HG03280 (cell line): Measurements from ENCODE around the gene RAB35.

Source experiments
- ATAC-seq: cut with Tn5 transposase; IDR thresholded peaks from one replicate; pipeline ENCODE4 v1.9.1; 2021; ENCODE audit warnings: mild to moderate bottlenecking, moderate library complexity; ENCODE audit not compliant: unreplicated experiment

RAB35 gene

GRCh38 chr12:120109570-120110267 lies 6.8 kb downstream of the RAB35 start:
- no peak for ATAC-seq

DNA sequence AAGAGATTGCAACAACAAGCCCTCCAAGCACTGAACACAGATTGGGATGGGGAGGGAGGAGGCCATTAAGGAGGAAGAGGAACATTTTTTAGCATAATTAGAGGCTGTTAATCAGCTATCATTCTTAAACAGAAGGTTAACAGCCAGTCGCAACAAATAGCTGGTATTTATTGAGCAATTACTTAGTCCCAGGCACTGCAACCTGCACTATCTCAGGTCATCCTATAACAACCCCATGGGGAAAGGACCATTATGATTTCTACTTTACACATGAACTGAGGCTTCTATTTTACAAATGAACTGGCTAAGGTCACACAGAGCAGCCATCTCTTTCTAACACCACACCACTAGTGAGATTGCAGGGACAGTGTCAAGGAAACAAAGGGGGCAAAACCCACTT lies 10.4 kb downstream of the RAB35 start:
- no peak for ATAC-seq

- ATAC-seq = no peak
Measured at GRCh38 chr12:120103371-120103770, 13.2 kb downstream of the RAB35 start.

GRCh38 chr12:120103044-120103338 lies 13.6 kb downstream of the RAB35 start:
- no peak for ATAC-seq

GRCh38 chr12:120102189-120103043 lies 14.1 kb downstream of the RAB35 start:
- no peak for ATAC-seq

DNA sequence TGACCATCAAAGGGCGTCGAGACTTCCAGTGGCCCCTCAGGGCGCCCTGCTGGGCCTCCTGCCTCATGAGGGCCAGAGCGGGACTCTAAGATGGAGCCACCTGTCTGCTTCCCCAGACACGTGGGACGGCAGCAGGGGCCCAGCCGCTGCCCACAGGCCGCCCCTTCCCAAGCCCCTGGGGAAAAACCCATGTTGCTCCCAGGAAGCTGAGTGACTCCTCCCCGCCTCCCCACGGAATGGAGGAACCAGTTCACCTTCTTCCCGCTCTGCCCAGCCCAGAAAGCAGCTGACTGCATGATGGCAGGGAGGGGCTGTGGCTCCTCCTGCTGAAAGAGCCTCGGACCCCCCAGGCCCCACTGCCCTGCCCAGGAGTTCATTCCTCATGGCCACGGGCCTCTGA lies 14.9 kb downstream of the RAB35 start:
- no peak for ATAC-seq

DNA sequence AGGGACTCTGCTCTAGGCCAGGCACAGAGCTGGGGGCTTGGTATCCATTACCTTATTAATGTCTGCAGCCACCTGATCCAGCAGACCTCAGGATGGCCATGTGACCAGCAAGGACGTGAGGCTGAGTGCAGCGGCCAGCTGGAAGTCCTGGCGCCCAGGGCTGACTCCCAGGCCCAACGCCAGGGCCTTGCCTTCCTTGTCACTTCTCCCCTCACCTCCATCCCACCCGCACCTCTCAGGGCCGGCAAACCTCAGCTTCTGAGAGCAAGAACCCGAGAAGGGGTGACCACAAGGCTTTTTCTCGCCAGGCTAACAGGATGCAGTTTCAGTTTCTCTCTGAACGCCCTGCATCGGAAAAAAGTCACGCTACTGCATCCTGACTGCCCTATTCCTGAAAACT lies 15.4 kb downstream of the RAB35 start:
- ATAC-seq = no peak

DNA sequence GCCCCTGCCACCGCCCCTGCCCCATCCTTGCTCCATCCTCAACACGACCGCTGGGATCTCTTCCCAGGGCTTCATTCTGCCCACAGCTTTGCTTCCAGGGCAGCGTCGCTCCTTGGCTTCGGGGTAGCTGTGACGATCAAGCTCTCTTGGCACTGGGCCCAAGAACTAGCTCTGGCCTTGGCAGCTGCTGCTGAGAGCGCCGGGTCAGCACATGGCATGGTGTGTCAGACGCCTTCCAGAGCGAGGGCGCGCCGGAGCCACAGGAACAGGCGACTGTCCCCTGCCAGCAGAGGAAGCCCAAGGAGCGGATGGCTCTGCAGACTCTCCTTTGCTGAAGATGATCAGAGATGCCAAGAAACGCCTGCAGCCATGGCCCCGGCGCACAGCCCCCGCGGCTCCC lies 15.9 kb downstream of the RAB35 start:
- no peak for ATAC-seq

- ATAC-seq = no peak
Measured at GRCh38 chr12:120099738-120100137, 16.8 kb downstream of the RAB35 start.

- no peak for ATAC-seq
Measured at GRCh38 chr12:120098756-120099470, 17.6 kb downstream of the RAB35 start.

DNA sequence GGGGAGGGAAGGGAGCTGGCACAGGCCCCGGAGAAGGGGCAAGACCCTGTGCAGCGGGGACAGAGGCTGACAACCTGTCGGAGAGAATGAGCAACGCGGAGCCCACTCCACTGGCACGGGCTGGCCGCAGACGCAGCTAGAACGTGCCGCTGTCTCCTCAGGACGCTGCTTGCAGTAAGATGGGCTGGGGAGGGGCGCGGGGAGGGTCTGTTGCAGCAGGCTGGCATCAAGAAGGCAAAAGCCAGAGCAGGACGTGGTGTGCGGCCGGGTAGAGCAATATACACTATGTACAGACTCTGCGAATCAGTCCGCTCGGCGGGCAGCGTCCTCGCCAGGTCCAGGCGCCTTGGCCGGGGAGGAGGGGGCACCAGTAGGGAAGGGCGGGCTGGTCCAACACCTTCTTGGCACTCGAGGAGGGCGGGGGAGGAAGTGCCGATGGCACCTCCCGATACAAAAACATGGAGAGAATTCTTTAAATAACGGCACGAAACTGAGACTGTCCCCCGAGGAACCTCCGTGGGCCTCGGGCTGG lies 19.8 kb downstream of the RAB35 start:
- no peak for ATAC-seq

- no peak for ATAC-seq
Measured at GRCh38 chr12:120095736-120096135, 20.8 kb downstream of the RAB35 start.

DNA sequence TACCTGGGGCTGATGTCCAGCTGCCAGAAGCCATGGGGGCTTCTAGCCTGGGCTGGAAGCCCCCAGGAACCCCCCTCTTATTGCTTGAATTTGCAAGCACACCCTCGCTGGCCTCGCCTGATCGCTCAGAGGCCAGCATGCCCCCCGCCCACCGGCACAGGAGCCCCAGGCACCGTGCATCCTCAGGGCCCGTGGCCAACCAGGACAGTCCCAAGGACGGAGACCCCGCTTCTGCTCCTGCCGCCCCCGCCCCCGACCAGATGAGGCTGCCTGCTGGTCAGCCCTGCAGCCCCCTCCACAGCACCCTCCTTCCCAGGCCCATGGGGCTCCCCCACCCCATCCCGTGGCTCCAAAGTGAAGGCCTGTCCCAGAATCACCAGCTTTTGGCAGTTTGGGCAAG lies 21.2 kb downstream of the RAB35 start:
- no peak for ATAC-seq

- no peak for ATAC-seq
Measured at GRCh38 chr12:120094485-120094884, 22.1 kb downstream of the RAB35 start.

GRCh38 chr12:120093592-120094355 lies 22.8 kb downstream of the RAB35 start:
- no peak for ATAC-seq

- no peak for ATAC-seq
Measured at GRCh38 chr12:120093336-120093591, 23.3 kb downstream of the RAB35 start.

DNA sequence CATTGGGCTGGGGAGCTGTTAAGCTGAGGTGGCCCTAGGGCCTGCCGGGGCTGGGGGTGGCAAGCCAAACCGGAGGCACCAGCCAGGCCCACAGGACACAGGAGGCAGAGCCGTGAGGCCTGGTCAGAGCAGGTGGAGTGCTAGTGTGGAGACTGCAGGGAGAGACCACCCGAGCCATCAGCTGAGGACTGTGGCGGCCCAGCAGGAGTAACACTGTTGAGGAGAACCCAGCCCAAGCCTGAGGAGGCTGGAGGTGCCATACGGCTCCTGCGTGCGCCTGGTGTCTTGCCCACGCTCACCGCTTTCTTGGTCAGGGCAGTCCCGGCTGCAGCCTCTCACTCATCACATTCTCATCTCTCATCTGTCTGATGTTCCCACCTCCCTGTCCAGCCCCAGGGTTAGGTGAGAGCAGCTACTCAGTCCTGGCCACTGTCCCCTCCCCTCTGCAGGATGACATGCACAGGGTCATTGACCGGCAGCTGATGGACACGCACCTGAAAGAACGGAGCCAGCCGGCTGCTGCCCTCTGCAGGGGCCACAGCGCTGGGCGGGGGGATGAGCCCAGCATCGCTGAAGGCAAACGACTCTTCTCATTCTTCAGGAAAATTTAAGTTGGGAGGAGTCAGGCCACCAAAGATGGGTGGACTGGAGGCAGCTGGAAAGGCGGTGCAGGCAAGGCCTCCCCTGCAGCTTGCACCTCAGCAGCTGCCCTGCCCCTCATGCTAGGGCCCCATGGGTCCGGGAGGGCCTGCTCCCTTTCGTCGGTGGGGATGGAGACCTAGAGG lies 23.8 kb downstream of the RAB35 start:
- ATAC-seq = no peak

DNA sequence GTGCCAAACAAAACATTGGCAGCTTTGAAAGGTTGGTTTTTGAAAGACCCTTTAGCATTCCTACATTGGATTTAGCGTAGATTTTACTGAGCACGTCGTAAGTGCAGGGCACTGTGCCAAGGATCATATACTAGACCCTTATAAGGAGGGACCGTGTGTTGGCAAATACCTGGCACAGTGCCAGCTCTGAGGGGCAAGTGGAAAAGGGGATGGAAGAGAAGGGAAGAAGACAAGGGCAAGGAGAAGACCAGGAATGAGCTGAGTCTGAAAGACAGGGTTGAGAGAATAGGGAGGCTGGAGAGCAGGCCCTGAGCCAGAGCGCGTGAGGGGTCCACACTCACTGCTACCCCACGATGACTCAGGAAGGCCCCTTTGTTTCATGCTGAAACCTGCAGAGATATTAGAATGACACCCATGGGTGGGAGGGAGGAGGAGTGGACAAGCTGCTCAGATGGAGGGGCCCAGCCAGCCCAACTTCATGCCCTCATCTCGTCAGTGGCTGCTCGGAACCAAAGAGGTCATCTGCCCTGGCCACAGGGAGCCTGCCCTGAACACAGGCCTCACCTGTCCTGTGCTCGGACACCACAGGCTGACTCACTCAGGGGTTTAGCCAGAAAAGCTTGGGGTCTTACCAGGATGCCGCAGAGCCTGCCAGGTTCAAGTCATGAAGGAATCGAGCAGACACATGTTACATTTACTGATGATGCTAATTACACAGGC lies 25.0 kb downstream of the RAB35 start:
- ATAC-seq = no peak

- no peak for ATAC-seq
Measured at GRCh38 chr12:120090626-120091295, 25.8 kb downstream of the RAB35 start.
